22Rv1 (cell line): Measurements from ENCODE around the gene NUP50.

Experiments
- H3K27ac ChIP-seq: fragments of 450-650 bp; 2 replicates; pipeline ENCODE4 v1.5.1; 2017
- CTCF ChIP-seq: fragments of 450-650 bp; IDR thresholded peaks from 2 replicates; pipeline ENCODE4 v1.5.1; 2017; ENCODE audit warnings: mild to moderate bottlenecking
- ZFX ChIP-seq: fragments of 450-650 bp; IDR thresholded peaks from 2 replicates; pipeline ENCODE4 v1.6.1; 2017; ENCODE audit warnings: antibody characterized with exemption, borderline replicate concordance

Gene NUP50

GRCh38 chr22:45195616-45196015, 31.9 kb downstream of the NUP50 start:
- no peak overlapping the region for H3K27ac ChIP-seq
- no peak for TF ChIP-seq CTCF
- TF ChIP-seq ZFX: no peak

- H3K27ac ChIP-seq: no peak overlapping the region
- no peak for TF ChIP-seq ZFX
- TF ChIP-seq CTCF: no peak
Measured at GRCh38 chr22:45196308-45196707, 32.6 kb downstream of the NUP50 start.

GRCh38 chr22:45196926-45197605, 33.3 kb downstream of the NUP50 start:
- TF ChIP-seq ZFX: no peak
- TF ChIP-seq CTCF: no peak
- no peak overlapping the region for H3K27ac ChIP-seq

GRCh38 chr22:45197606-45198462, 34.1 kb downstream of the NUP50 start:
- TF ChIP-seq ZFX (no peak), CTCF (no peak)
- H3K27ac ChIP-seq: no peak overlapping the region

GRCh38 chr22:45198463-45198795, 34.7 kb downstream of the NUP50 start:
- H3K27ac ChIP-seq: no peak overlapping the region
- TF ChIP-seq ZFX (no peak), CTCF (no peak)

- H3K27ac ChIP-seq: no peak overlapping the region
- no peak for TF ChIP-seq CTCF
- no peak for TF ChIP-seq ZFX
Measured at GRCh38 chr22:45199723-45200122, 36.0 kb downstream of the NUP50 start.

GRCh38 chr22:45200230-45200629, 36.5 kb downstream of the NUP50 start:
- no peak overlapping the region for H3K27ac ChIP-seq
- TF ChIP-seq CTCF: no peak
- no peak for TF ChIP-seq ZFX
